Measurements from ENCODE around the gene TIE1. TPM values are rescaled to one million over a fixed set of nuclear protein-coding genes. Genes with fewer than 3 reads are reported as not detected.
A peak's percentile ranks its signal among the peaks of the same experiment; 100 is the strongest.

TIE1 gene
- total RNA-seq, 1 donor from 2014 or later = 0.98 TPM

DNA sequence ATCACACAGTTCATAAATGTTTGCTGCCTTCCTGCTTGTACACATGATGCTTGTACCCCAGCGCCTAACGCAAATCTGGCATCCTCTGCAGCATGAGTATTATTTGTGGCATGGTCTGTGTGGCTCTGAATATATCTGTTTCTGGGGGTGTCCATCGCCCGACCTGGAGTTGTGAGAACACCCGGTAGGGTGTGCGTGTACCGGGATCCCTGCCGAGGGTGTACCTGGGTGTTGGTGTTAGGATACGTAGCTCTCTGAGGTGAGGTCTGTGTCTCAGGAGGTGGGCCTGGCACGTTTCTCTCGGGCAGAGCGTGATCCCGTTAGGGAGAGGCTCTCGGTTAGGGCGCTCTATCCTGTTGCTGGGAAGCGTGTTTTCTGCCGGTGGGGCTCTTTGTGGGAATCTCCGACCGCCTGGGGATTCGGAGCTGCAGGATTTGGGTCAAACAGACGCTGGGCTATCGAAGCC is 47.6 kb downstream of the TIE1 start:
- Histone ChIP-seq H3K4me2 (ENCODE audit: low read length) (peak overlapping the region; percentile 92), H2AFZ (ENCODE audit: low read depth, low read length) (peak overlapping the region; percentile 88), H3K4me1 (ENCODE audit: insufficient read depth, low read length) (peaks cover 17% of the 10 kb centered on the region), H3K36me3 (ENCODE audit: insufficient read depth, low read length) (no peaks in the 10 kb centered on the region), H3K9ac (ENCODE audit: low read length) (peak overlapping the region; percentile 67), H4K20me1 (ENCODE audit: insufficient read depth, low read length) (no peaks in the 10 kb centered on the region), H3K9me3 (ENCODE audit: insufficient read depth, low read depth, low read length) (no peaks in the 10 kb centered on the region), H3K79me2 (ENCODE audit: insufficient read depth, low read length) (no peaks in the 10 kb centered on the region), H3K4me3 (ENCODE audit: insufficient read depth, low read depth, low read length) (peak overlapping the region; percentile 63), H3K27ac (ENCODE audit: low read depth, low read length) (no peak overlapping the region), H3K27me3 (ENCODE audit: insufficient read depth, low read length) (no peaks in the 10 kb centered on the region)
- no peaks in the 10 kb centered on the region for H3K36me3 Mint-ChIP-seq (ENCODE audit: low read depth, unreplicated experiment)
- no peaks in the 10 kb centered on the region for H3K27me3 Mint-ChIP-seq (ENCODE audit: low read depth, unreplicated experiment)
- TF ChIP-seq EZH2 (IDR thresholded peaks at IDR 0.05; ENCODE audit: insufficient read depth, low read length) = no peak
- TF ChIP-seq, protein P1, sequence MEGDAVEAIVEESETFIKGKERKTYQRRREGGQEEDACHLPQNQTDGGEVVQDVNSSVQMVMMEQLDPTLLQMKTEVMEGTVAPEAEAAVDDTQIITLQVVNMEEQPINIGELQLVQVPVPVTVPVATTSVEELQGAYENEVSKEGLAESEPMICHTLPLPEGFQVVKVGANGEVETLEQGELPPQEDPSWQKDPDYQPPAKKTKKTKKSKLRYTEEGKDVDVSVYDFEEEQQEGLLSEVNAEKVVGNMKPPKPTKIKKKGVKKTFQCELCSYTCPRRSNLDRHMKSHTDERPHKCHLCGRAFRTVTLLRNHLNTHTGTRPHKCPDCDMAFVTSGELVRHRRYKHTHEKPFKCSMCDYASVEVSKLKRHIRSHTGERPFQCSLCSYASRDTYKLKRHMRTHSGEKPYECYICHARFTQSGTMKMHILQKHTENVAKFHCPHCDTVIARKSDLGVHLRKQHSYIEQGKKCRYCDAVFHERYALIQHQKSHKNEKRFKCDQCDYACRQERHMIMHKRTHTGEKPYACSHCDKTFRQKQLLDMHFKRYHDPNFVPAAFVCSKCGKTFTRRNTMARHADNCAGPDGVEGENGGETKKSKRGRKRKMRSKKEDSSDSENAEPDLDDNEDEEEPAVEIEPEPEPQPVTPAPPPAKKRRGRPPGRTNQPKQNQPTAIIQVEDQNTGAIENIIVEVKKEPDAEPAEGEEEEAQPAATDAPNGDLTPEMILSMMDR (IDR thresholded peaks at IDR 0.05; ENCODE audit: insufficient read depth, low read depth, low read length) = no peak
- H3K9me3 Mint-ChIP-seq (ENCODE audit: unreplicated experiment) = peaks cover 2% of the 10 kb centered on the region
- no peak overlapping the region for H3K27ac Mint-ChIP-seq (ENCODE audit: unreplicated experiment)
- peak overlapping the region; percentile 50 for H3K4me3 Mint-ChIP-seq (ENCODE audit: unreplicated experiment)
- FAIRE-seq (no peak), DNase-seq (ENCODE audit: low read depth) (no peak)
- peaks cover 6% of the 10 kb centered on the region for H3K4me1 Mint-ChIP-seq (ENCODE audit: low read depth, unreplicated experiment)

DNA sequence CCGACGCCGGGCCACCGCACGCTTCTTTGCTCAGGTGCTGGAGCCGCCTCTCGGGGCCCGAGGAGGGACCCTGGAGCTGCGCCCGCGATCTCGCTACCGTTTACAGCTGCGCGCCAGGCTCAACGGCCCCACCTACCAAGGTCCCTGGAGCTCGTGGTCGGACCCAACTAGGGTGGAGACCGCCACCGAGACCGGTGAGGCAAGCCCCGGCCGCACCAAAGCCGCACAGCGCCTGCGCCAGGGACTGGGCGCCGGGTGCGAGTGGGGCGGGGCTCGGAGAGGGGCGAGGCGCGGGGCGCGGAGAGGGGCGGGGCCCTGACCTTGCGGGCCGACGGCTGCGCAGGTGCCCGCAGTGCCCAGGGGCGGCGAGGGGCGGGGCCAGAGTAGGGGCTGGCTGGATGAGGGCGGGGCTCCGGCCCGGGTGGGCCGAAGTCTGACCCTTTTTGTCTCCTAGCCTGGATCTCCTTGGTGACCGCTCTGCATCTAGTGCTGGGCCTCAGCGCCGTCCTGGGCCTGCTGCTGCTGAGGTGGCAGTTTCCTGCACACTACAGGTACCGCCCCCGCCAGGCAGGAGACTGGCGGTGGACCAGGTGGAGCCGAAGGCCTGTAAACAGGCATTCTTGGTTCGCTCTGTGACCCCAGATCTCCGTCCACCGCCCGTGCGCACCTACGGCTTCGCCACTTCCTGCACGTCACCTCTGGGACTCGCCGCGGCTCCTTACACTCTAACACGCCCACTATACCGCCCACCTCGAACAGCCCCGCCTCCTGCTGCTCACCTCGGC is 48.2 kb downstream of the TIE1 start:
- Histone ChIP-seq H3K4me3 (ENCODE audit: insufficient read depth, low read depth, low read length) (peak overlapping the region; percentile 63), H3K9ac (ENCODE audit: low read length) (peak overlapping the region; percentile 67), H3K9me3 (ENCODE audit: insufficient read depth, low read depth, low read length) (no peaks in the 10 kb centered on the region), H4K20me1 (ENCODE audit: insufficient read depth, low read length) (no peaks in the 10 kb centered on the region), H3K79me2 (ENCODE audit: insufficient read depth, low read length) (no peaks in the 10 kb centered on the region), H3K27ac (ENCODE audit: low read depth, low read length) (peak overlapping the region; percentile 45), H3K4me2 (ENCODE audit: low read length) (peak overlapping the region; percentile 92), H3K4me1 (ENCODE audit: insufficient read depth, low read length) (peaks cover 17% of the 10 kb centered on the region), H2AFZ (ENCODE audit: low read depth, low read length) (peak overlapping the region; percentile 88), H3K36me3 (ENCODE audit: insufficient read depth, low read length) (no peaks in the 10 kb centered on the region), H3K27me3 (ENCODE audit: insufficient read depth, low read length) (no peaks in the 10 kb centered on the region)
- Mint-ChIP-seq H3K36me3 (ENCODE audit: low read depth, unreplicated experiment) (no peaks in the 10 kb centered on the region), H3K27ac (ENCODE audit: unreplicated experiment) (peak overlapping the region; percentile 59), H3K4me1 (ENCODE audit: low read depth, unreplicated experiment) (peaks cover 6% of the 10 kb centered on the region), H3K4me3 (ENCODE audit: unreplicated experiment) (peak overlapping the region; percentile 86), H3K9me3 (ENCODE audit: unreplicated experiment) (peaks cover 2% of the 10 kb centered on the region), H3K27me3 (ENCODE audit: low read depth, unreplicated experiment) (no peaks in the 10 kb centered on the region)
- TF ChIP-seq EZH2 (IDR thresholded peaks at IDR 0.05; ENCODE audit: insufficient read depth, low read length) = no peak
- TF ChIP-seq, protein P1 (IDR thresholded peaks at IDR 0.05; ENCODE audit: insufficient read depth, low read depth, low read length) = no peak
- FAIRE-seq (no peak), DNase-seq (ENCODE audit: low read depth) (peak; percentile 70)

Data from astrocyte (in vitro differentiated cells and primary cell).